ENCODE results near the gene EPHA3.
A peak's percentile ranks its signal among the peaks of the same experiment; 100 is the strongest.

The EPHA3 gene
- long read RNA-seq, partial matches to known transcripts, result 0 of 1 reads
- long read RNA-seq, other reads (novel, unspliced or antisense), result 1 of 1 reads

- peak in 1 of 2 experiments; percentile 18 for DNase-seq (ENCODE audit: low read depth in 1 of 2, low spot score in 1 of 2)
- peaks cover 4% of the 10 kb centered on the region for H3K27me3 ChIP-seq (ENCODE audit: insufficient read depth, poor library complexity, severe bottlenecking)
- no peak within 1 kb of the TSS for H3K4me3 ChIP-seq (replicated peaks; ENCODE audit: insufficient read depth, low read length)
- no peak within 1 kb of the TSS for H3K27ac ChIP-seq (replicated peaks)
- TF ChIP-seq SPI1 (IDR thresholded peaks at IDR 0.05; ENCODE audit: borderline replicate concordance, low read depth) (no peak), POLR2AphosphoS5 (IDR thresholded peaks at IDR 0.05; ENCODE audit: low read depth) (no peak), REST (IDR thresholded peaks at IDR 0.05; ENCODE audit: insufficient replicate concordance, low read depth) (no peak), GABPA (IDR thresholded peaks at IDR 0.05; ENCODE audit: low read depth) (no peak)
- TF ChIP-seq, protein P1, sequence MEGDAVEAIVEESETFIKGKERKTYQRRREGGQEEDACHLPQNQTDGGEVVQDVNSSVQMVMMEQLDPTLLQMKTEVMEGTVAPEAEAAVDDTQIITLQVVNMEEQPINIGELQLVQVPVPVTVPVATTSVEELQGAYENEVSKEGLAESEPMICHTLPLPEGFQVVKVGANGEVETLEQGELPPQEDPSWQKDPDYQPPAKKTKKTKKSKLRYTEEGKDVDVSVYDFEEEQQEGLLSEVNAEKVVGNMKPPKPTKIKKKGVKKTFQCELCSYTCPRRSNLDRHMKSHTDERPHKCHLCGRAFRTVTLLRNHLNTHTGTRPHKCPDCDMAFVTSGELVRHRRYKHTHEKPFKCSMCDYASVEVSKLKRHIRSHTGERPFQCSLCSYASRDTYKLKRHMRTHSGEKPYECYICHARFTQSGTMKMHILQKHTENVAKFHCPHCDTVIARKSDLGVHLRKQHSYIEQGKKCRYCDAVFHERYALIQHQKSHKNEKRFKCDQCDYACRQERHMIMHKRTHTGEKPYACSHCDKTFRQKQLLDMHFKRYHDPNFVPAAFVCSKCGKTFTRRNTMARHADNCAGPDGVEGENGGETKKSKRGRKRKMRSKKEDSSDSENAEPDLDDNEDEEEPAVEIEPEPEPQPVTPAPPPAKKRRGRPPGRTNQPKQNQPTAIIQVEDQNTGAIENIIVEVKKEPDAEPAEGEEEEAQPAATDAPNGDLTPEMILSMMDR (IDR thresholded peaks at IDR 0.05; ENCODE audit: insufficient read depth, low read length), result no peak
Observed at GRCh38 chr3:89107461-89108290, at the start of gene EPHA3. EPHA3 (plus strand) TSS chr3:89107621; CDS start chr3:89107749, 128 bp downstream.

- TF ChIP-seq POLR2AphosphoS5 (IDR thresholded peaks at IDR 0.05; ENCODE audit: low read depth) (no peak), SPI1 (IDR thresholded peaks at IDR 0.05; ENCODE audit: borderline replicate concordance, low read depth) (no peak), REST (IDR thresholded peaks at IDR 0.05; ENCODE audit: insufficient replicate concordance, low read depth) (no peak), GABPA (IDR thresholded peaks at IDR 0.05; ENCODE audit: low read depth) (no peak)
- TF ChIP-seq, protein P1 (IDR thresholded peaks at IDR 0.05; ENCODE audit: insufficient read depth, low read length), result no peak
- no peak for DNase-seq (ENCODE audit: low read depth in 1 of 2, low spot score in 1 of 2)
- no peak overlapping the region for H3K27ac ChIP-seq (replicated peaks)
- no peak overlapping the region for H3K4me3 ChIP-seq (replicated peaks; ENCODE audit: insufficient read depth, low read length)
- no peaks in the 10 kb centered on the region for H3K27me3 ChIP-seq (ENCODE audit: insufficient read depth, poor library complexity, severe bottlenecking)
Observed at GRCh38 chr3:89058371-89058770, 49.0 kb upstream of the EPHA3 start.

DNA sequence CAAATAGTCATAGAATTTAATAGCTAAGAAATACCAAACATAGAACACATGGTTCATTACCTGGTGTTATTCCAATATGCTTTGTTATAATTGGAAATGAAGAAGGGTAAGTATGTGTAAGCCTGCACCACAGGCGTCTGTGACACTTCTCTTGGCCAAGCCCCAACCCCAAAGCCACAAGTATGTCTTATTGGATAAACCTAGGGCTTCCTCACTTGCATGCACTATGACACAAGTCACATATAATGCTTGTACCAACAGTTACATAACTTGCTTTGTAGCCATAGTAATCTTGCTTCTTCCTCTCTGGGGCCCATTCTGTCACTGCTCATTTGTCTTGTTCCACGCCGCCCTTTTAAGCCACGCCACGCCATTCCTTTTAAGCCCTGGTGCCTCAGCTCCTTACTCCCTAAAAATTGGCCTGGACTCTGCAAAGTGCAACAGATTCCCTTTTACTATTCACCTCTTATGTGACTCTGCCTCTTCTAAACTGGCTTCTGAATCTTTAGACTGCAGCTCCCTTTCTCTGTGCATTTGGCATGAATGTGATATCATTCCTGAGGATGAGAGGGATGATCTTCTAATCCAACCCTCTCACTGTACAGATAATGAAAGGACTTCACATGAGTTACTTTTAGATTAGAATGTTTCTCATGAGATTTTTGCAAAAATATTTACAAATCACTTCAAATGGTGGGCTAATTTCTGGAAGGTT, 48.1 kb upstream of the EPHA3 start:
- Histone ChIP-seq H3K27me3 (ENCODE audit: insufficient read depth, poor library complexity, severe bottlenecking) (no peaks in the 10 kb centered on the region), H3K4me3 (replicated peaks; ENCODE audit: insufficient read depth, low read length) (no peak overlapping the region), H3K27ac (replicated peaks) (no peak overlapping the region)
- TF ChIP-seq GABPA (IDR thresholded peaks at IDR 0.05; ENCODE audit: low read depth), result no peak
- no peak for TF ChIP-seq REST (IDR thresholded peaks at IDR 0.05; ENCODE audit: insufficient replicate concordance, low read depth)
- TF ChIP-seq SPI1 (IDR thresholded peaks at IDR 0.05; ENCODE audit: borderline replicate concordance, low read depth), result no peak
- no peak for TF ChIP-seq POLR2AphosphoS5 (IDR thresholded peaks at IDR 0.05; ENCODE audit: low read depth)
- TF ChIP-seq, protein P1 (IDR thresholded peaks at IDR 0.05; ENCODE audit: insufficient read depth, low read length), result no peak
- peak in 1 of 2 experiments; percentile 23 for DNase-seq (ENCODE audit: low read depth in 1 of 2, low spot score in 1 of 2)

Measured in HL-60 (cell line).